Adipocyte (in vitro differentiated cells): ENCODE results near the gene PTPRH.
"Not testable (repeated sequence)": the region's sequence is repeated elsewhere in the genome, so short reads cannot be mapped to it uniquely, and the experiment has no call there.

Experiments
- DNase-seq: peaks from one replicate; pipeline ENCODE4 v3.0.0-alpha.2; 2015; ENCODE audit warnings: low read depth
- H3K27me3 ChIP-seq: replicated peaks from 2 replicates; pipeline ENCODE4 v1.7.0; 2013; ENCODE audit warnings: mild to moderate bottlenecking, low read length, moderate library complexity; ENCODE audit not compliant: control insufficient read depth, insufficient read depth
- H3K36me3 ChIP-seq: 2 replicates; pipeline ENCODE4 v1.7.0; 2013; ENCODE audit warnings: low read length, mild to moderate bottlenecking, moderate library complexity; ENCODE audit not compliant: control insufficient read depth, insufficient read depth, severe bottlenecking
- H3K4me1 ChIP-seq: 2 replicates; pipeline ENCODE4 v1.7.0; 2013; ENCODE audit warnings: mild to moderate bottlenecking, low read length, moderate library complexity; ENCODE audit not compliant: control insufficient read depth, insufficient read depth
- H3K4me3 ChIP-seq: 2 replicates; pipeline ENCODE4 v1.7.0; 2013; ENCODE audit warnings: mild to moderate bottlenecking, low read length, moderate library complexity
- H3K9ac ChIP-seq: 2 replicates; pipeline ENCODE4 v1.7.0; 2013; ENCODE audit warnings: mild to moderate bottlenecking, low read length, moderate library complexity
- H3K9me3 ChIP-seq: 2 replicates; pipeline ENCODE4 v1.7.0; 2013; ENCODE audit warnings: mild to moderate bottlenecking, low read length, moderate library complexity; ENCODE audit not compliant: control insufficient read depth

Gene PTPRH

GRCh38 chr19:55216461-55217198, 7.3 kb upstream of the PTPRH start:
- peak; percentile 95 for DNase-seq
- peak overlapping the region; percentile 88 for H3K9ac ChIP-seq
- H3K36me3 ChIP-seq, result no peaks in the 10 kb centered on the region

GRCh38 chr19:55213547-55213946, 4.2 kb upstream of the PTPRH start:
- Histone ChIP-seq H3K36me3 (no peaks in the 10 kb centered on the region), H3K9ac (no peak overlapping the region), H3K27me3 (no peaks in the 10 kb centered on the region)

More at GRCh38 chr19:55216461-55217198, 7.3 kb upstream of the PTPRH start:
- Histone ChIP-seq H3K4me1 (peaks cover 8% of the 10 kb centered on the region), H3K4me3 (peak overlapping the region; percentile 91), H3K27me3 (no peaks in the 10 kb centered on the region), H3K9me3 (peaks cover 8% of the 10 kb centered on the region)

GRCh38 chr19:55212447-55212846, 3.1 kb upstream of the PTPRH start:
- Histone ChIP-seq H3K4me1 (peaks cover 15% of the 10 kb centered on the region), H3K36me3 (no peaks in the 10 kb centered on the region), H3K9me3 (peaks cover 8% of the 10 kb centered on the region), H3K4me3 (no peak overlapping the region), H3K9ac (no peak overlapping the region), H3K27me3 (no peaks in the 10 kb centered on the region)
- DNase-seq, result no peak

More at GRCh38 chr19:55213547-55213946, 4.2 kb upstream of the PTPRH start:
- Histone ChIP-seq H3K9me3 (peaks cover 8% of the 10 kb centered on the region), H3K4me3 (no peak overlapping the region), H3K4me1 (peaks cover 15% of the 10 kb centered on the region)
- no peak for DNase-seq

- DNase-seq, result peak; percentile 70
- peaks cover 8% of the 10 kb centered on the region for H3K9me3 ChIP-seq
Measured at GRCh38 chr19:55209693-55210472, 582 bp upstream of the PTPRH start.

GRCh38 chr19:55206664-55207500, 2.4 kb downstream of the PTPRH start:
- no peaks in the 10 kb centered on the region for H3K27me3 ChIP-seq

More at GRCh38 chr19:55209693-55210472, 582 bp upstream of the PTPRH start:
- H3K9ac ChIP-seq, result no peak overlapping the region
- H3K36me3 ChIP-seq, result no peaks in the 10 kb centered on the region
- no peak overlapping the region for H3K4me3 ChIP-seq
- H3K27me3 ChIP-seq, result no peaks in the 10 kb centered on the region
- H3K4me1 ChIP-seq, result peaks cover 12% of the 10 kb centered on the region

GRCh38 chr19:55202199-55202598, 7.1 kb downstream of the PTPRH start:
- H3K9me3 ChIP-seq, H3K36me3 ChIP-seq, H3K4me1 ChIP-seq, H3K27me3 ChIP-seq, H3K4me3 ChIP-seq, DNase-seq, H3K9ac ChIP-seq: not testable (repeated sequence)

More at GRCh38 chr19:55206664-55207500, 2.4 kb downstream of the PTPRH start:
- no peaks in the 10 kb centered on the region for H3K36me3 ChIP-seq
- H3K9ac ChIP-seq, result peak overlapping the region; percentile 64
- peak overlapping the region; percentile 73 for H3K4me3 ChIP-seq
- peaks cover 12% of the 10 kb centered on the region for H3K4me1 ChIP-seq
- no peaks in the 10 kb centered on the region for H3K9me3 ChIP-seq
- DNase-seq, result peak; percentile 92

GRCh38 chr19:55199620-55200204, 9.6 kb downstream of the PTPRH start:
- H3K27me3 ChIP-seq, result no peaks in the 10 kb centered on the region
- H3K4me3 ChIP-seq, result no peak overlapping the region
- no peaks in the 10 kb centered on the region for H3K9me3 ChIP-seq
- no peaks in the 10 kb centered on the region for H3K36me3 ChIP-seq
- DNase-seq, result no peak
- H3K4me1 ChIP-seq, result no peaks in the 10 kb centered on the region
- no peak overlapping the region for H3K9ac ChIP-seq

- Histone ChIP-seq H3K27me3 (no peaks in the 10 kb centered on the region), H3K36me3 (no peaks in the 10 kb centered on the region), H3K4me1 (no peaks in the 10 kb centered on the region), H3K9ac (no peak overlapping the region), H3K4me3 (no peak overlapping the region), H3K9me3 (no peaks in the 10 kb centered on the region)
- DNase-seq, result no peak
Measured at GRCh38 chr19:55198651-55199050, 10.7 kb downstream of the PTPRH start.

- Histone ChIP-seq H3K27me3 (no peaks in the 10 kb centered on the region), H3K4me1 (no peaks in the 10 kb centered on the region), H3K9ac (no peak overlapping the region), H3K9me3 (no peaks in the 10 kb centered on the region), H3K4me3 (no peak overlapping the region), H3K36me3 (no peaks in the 10 kb centered on the region)
- peak; percentile 12 for DNase-seq
Measured at GRCh38 chr19:55197528-55197927, 11.8 kb downstream of the PTPRH start.

GRCh38 chr19:55196803-55197202, 12.5 kb downstream of the PTPRH start:
- H3K36me3 ChIP-seq, result no peaks in the 10 kb centered on the region
- no peak for DNase-seq
- H3K9me3 ChIP-seq, result no peaks in the 10 kb centered on the region
- H3K4me1 ChIP-seq, result no peaks in the 10 kb centered on the region
- H3K4me3 ChIP-seq, result no peak overlapping the region
- H3K9ac ChIP-seq, result no peak overlapping the region
- H3K27me3 ChIP-seq, result no peaks in the 10 kb centered on the region
